Erythroblast (primary cell): ENCODE data around the gene CERS6.
"Not testable (repeated sequence)": the region's sequence is repeated elsewhere in the genome, so short reads cannot be mapped to it uniquely, and the experiment has no call there.

Experiments
- DNase-seq, 2 experiments: peaks; one replicate each; lab custom pipeline; 2025; lab: John Stamatoyannopoulos, UW
- GATA1 ChIP-seq: IDR thresholded peaks from 2 replicates; pipeline ENCODE4 v1.6.1; 2011; ENCODE audit warnings: low read depth, mild to moderate bottlenecking, control low read depth, low read length, moderate library complexity
- POLR2A ChIP-seq: IDR thresholded peaks from 2 replicates; pipeline ENCODE4 v1.6.1; 2011; ENCODE audit warnings: mild to moderate bottlenecking, low read length

Gene CERS6

DNA sequence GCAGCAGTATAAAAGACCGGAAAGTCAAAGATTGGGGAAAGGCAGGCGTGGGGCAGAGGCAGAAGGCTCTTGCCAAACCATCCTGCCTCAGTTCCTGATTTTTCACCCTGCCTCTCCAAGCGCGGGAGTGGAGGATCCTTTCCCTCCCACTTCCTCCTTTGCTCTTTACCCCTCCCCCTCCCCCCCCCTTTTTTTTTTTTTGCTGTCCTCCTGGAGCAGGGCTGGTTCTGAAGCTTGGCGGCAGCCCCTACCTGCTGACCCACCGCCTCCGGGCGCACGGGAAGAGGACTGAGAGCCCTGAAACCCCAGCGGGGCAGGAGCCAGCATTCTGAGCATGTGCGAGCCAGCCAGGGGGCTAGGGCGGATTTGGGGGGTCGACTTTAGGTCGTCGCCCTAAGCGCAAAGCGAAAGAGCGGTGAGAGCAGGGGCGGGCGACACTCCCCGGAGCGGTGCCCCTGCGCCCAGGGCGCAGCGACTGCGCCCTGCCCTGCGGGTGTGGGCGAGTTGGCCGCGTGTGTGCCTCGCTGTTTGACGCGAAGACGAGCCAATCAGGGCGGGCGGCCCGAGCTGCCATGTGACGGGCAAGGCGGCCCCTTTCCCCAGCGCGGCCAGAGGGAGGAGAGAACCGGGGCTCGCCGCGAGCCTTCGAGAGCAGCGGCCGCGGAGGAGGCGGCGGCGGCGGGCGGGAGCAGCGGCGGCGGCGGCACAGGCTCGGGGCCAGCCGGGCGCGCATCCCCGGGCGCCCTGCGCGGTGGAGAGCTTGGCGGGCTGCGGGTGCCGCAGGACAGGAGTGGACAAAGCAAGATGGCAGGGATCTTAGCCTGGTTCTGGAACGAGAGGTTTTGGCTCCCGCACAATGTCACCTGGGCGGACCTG, at the start of gene CERS6:
CERS6 (plus strand) TSS at position 628 of the 876 bp plus-strand sequence; CDS start at position 805, 177 bp downstream.
- TF ChIP-seq GATA1, result no peak
- TF ChIP-seq POLR2A, result peak; percentile 82
- DNase-seq, result peak; percentile 94 to 95

- not testable (repeated sequence) for DNase-seq
Measured at GRCh38 chr2:168412301-168412700, 43.8 kb upstream of the CERS6 start.

- not testable (repeated sequence) for DNase-seq
Measured at GRCh38 chr2:168413101-168413500, 43.0 kb upstream of the CERS6 start.

DNA sequence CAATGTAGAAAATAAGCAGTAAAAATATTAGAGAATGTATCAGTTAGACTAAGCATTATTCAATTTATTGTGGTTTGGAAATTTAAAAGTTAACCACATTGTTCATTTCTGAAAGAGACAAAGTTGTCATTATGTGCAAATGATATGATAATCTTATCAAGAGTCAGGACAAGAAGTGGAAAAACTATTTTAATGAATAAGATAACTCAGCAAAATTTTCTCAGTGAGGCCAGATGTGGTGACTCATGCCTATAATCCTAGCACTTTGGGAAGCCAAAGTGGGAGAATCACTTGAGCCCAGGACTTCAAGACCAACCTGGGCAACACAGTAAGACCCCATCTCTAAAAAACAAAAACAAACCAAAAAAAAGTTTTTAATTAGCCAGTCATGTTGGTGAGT, 39.5 kb upstream of the CERS6 start:
- TF ChIP-seq GATA1 (no peak), POLR2A (no peak)
- DNase-seq, result no peak

DNA sequence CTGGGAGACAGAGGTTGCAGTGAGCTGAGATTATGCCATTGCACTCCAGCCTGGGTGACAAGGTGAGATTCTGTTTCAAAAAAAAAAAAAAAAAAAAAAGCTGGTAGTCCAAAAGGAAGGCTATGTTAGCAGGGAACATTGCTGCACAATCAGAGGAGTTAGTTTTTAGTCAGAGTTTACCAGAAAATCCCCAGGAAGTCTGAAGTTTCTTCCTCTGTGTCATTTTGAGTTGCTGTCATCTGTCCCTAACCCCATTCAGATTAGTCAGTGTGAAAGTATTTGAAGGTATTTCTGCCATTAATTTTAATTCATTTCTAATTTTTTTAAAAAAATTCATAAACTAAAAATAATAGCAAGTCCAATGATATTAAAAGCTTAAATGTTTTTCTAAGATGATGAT, 33.5 kb upstream of the CERS6 start:
- no peak for DNase-seq
- TF ChIP-seq POLR2A (no peak), GATA1 (no peak)

DNA sequence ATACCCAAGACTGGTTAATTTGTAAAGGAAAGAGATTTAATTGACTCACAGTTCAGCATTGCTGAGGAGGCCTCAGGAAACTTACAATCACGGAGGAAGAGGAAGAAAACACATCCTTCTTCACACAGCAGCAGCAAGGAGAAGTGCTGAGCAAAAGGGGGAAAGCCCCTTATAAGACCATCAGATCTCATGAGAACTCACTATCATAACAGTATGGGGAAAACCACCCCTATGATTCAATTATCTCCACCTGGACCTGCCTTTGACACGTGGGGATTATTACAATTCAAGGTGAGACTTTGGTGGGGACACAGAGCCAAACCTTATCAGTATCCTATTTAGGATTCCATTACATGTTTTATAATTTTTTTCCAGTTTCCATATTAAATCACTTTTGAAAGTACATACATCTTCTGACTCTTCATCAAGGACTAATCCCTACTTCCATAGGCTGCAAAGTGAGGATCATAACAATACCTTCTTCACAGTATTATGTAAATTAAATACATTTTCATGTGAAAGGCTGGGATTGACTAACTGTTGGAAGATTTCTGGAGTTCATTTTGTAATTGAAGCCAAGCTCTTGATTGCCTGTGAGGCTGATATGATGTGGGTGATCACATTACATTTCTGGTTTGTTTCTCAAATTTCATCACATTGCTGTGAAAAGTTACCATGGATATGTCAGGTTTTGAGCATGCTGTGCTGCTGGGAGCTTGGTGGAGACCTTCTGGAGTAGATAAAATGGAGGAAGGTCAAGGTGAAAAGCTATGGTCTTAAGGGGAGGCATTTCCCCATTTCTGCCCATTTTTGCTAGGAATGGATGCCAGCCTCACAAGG, 31.7 kb upstream of the CERS6 start:
- no peak for DNase-seq
- no peak for TF ChIP-seq GATA1
- TF ChIP-seq POLR2A, result no peak

GRCh38 chr2:168424971-168425370, 31.1 kb upstream of the CERS6 start:
- TF ChIP-seq POLR2A (no peak), GATA1 (no peak)
- DNase-seq, result no peak

DNA sequence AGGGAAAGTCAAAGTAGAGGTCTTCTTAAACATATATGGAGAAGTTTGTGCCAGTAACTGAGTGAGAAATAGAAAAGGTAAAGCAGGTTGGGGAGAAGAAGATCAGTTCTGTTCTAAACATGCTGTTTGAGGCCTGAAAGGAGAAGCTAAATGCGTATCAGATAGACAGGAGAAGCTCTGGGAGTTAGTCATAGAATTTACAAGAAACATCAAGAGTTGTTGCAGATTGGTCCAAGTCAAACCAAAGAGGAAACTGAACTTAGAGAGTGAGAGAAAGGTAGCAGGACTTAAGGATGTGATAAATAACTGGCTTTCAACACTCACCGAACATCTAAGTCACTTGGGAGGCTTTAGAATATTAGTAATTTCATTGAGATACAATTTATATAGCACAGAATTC, 29.2 kb upstream of the CERS6 start:
- TF ChIP-seq GATA1, result no peak
- TF ChIP-seq POLR2A, result no peak
- DNase-seq, result no peak

DNA sequence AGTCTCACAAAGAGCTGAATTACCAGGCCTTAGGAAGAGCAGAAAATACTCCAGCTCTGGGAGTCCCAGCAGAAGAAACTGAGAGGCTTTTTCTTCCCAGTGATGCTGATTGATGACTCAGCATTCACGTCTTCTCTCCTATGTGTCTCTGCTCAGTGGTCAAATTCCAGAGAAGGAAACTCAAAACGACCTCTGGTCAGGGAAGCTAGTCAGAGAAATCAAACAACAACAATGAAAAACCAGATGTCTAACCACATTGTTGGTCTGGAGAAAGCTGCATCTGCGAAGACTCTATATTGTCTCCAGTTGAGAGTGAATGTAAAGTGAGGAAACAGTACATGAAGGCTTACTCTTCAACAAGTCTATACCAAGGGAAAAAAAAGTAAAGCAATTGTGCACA, 28.6 kb upstream of the CERS6 start:
- DNase-seq, result no peak
- TF ChIP-seq GATA1 (no peak), POLR2A (no peak)

GRCh38 chr2:168428431-168428830, 27.6 kb upstream of the CERS6 start:
- no peak for TF ChIP-seq POLR2A
- no peak for TF ChIP-seq GATA1
- DNase-seq, result no peak

- TF ChIP-seq POLR2A (no peak), GATA1 (no peak)
- no peak for DNase-seq
Measured at GRCh38 chr2:168429988-168430387, 26.1 kb upstream of the CERS6 start.

DNA sequence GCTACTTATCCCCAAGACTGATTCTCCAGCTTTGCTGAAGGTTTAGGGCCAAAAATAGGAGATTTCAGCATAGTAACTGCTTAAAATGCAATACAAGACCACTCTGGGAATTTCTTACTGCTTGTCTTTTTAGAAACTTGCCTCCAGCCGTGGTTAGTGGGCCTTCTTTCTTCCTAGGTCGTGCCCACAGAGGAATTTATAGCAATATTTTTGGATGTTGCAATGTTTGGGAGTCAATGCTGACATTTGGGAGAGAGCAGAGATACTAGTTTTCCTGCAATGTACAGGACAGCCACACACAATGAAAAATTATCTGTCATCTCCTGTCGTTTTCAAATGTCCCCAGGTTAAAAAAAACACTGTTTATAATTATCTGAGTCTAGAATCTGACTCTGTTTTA, 25.6 kb upstream of the CERS6 start:
- no peak for DNase-seq
- TF ChIP-seq POLR2A, result no peak
- TF ChIP-seq GATA1, result no peak

DNA sequence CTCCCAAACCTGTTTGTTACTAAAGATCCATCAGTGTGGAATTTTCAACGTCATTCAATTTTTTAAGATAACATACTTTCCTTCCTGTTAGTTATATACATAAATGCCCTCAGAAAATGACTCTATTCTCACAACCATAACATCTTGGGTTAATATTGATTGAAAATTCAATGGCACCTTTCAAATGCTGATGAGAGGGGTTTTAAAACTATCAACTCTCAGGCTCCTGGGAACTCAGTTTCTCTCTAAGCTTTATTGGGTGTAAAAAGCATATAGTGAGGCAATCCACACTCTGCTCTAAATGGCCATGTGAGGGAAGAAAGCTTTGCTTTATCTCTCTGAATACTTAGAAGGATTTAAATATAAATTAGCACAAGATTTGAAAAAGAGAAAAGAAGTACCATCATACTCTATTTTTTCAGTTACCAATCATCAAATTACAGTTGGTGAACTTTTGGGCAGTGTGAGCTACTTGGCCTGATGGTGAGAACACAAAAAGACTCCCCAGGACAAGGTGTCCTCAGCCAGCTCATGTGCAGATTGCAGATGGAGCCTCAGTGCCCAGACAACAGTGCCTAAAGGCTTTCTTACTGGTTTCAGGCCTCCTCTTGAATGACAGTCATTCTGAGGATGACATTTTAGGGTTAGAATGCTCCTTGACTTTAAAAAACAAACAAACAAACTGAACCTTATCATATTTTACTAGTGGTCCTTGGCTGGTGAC, 24.6 kb upstream of the CERS6 start:
- TF ChIP-seq GATA1, result no peak
- TF ChIP-seq POLR2A, result no peak
- no peak for DNase-seq

GRCh38 chr2:168432100-168432499, 24.0 kb upstream of the CERS6 start:
- TF ChIP-seq POLR2A (no peak), GATA1 (no peak)
- DNase-seq, result no peak
